ENCODE data around the gene ENOSF1. TPM values are rescaled to one million over a fixed set of nuclear protein-coding genes. Genes with fewer than 3 reads are reported as not detected.

Gene ENOSF1
- total RNA-seq, 3 donors from 2014 or later (not counting 1 experiment from before 2014, with no cell fraction given) = 36.3 to 51.5 (median 39.8) TPM

GRCh38 chr18:708096-708495 is 4.3 kb downstream of the ENOSF1 start:
- Mint-ChIP-seq H3K27me3 (ENCODE audit: low read depth in 2 of 2) (no peaks in the 10 kb centered on the region), H3K4me3 (no peak overlapping the region), H3K36me3 (no peaks in the 10 kb centered on the region), H3K27ac (peak overlapping the region in 1 of 2 donors; percentile 50), H3K9me3 (no peaks in the 10 kb centered on the region), H3K4me1 (peaks cover 10 to 27% of the 10 kb centered on the region in 2 donors)
- WGBS (ENCODE audit: insufficient coverage) = 89% methylated on average over 8 of the region's 10 CpGs
- H3K36me3 ChIP-seq (ENCODE audit: control insufficient read depth, insufficient read depth, low read length) = no peaks in the 10 kb centered on the region
- no peaks in the 10 kb centered on the region for H3K9me3 ChIP-seq (ENCODE audit: control insufficient read depth, insufficient read depth, low read length)
- no peaks in the 10 kb centered on the region for H3K27me3 ChIP-seq (ENCODE audit: control insufficient read depth, insufficient read depth, low read length)
- intact Hi-C loops (cut with micrococcal nuclease) = no loop called here
- H3K4me1 ChIP-seq (ENCODE audit: control insufficient read depth, insufficient read depth, low read length) = peaks cover 17% of the 10 kb centered on the region
- no peak for TF ChIP-seq CTCF (IDR thresholded peaks at IDR 0.05)
- no peak for DNase-seq
- H3K4me3 ChIP-seq (ENCODE audit: low read length) = no peak overlapping the region
- no peak overlapping the region for H3K27ac ChIP-seq (ENCODE audit: low read length)
- ATAC-seq = no peak

GRCh38 chr18:706405-706804 is 6.0 kb downstream of the ENOSF1 start:
- H3K4me3 Mint-ChIP-seq = no peak overlapping the region
- H3K27ac Mint-ChIP-seq = no peak overlapping the region
- peaks cover 4 to 26% of the 10 kb centered on the region in 2 donors for H3K4me1 Mint-ChIP-seq
- Histone ChIP-seq H3K9me3 (ENCODE audit: control insufficient read depth, insufficient read depth, low read length) (no peaks in the 10 kb centered on the region), H3K27me3 (ENCODE audit: control insufficient read depth, insufficient read depth, low read length) (no peaks in the 10 kb centered on the region), H3K36me3 (ENCODE audit: control insufficient read depth, insufficient read depth, low read length) (no peaks in the 10 kb centered on the region), H3K4me3 (ENCODE audit: low read length) (no peak overlapping the region), H3K4me1 (ENCODE audit: control insufficient read depth, insufficient read depth, low read length) (peaks cover 7% of the 10 kb centered on the region), H3K27ac (ENCODE audit: low read length) (no peak overlapping the region)
- TF ChIP-seq CTCF (IDR thresholded peaks at IDR 0.05) = no peak
- WGBS (ENCODE audit: insufficient coverage) = 94% methylated on average over 8 of the region's 8 CpGs
- ATAC-seq = no peak
- intact Hi-C loops (cut with micrococcal nuclease) = no loop called here
- H3K36me3 Mint-ChIP-seq = no peaks in the 10 kb centered on the region
- H3K27me3 Mint-ChIP-seq (ENCODE audit: low read depth in 2 of 2) = no peaks in the 10 kb centered on the region
- H3K9me3 Mint-ChIP-seq = no peaks in the 10 kb centered on the region
- no peak for DNase-seq

- Histone ChIP-seq H3K27ac (ENCODE audit: low read length) (no peak overlapping the region), H3K9me3 (ENCODE audit: control insufficient read depth, insufficient read depth, low read length) (no peaks in the 10 kb centered on the region), H3K27me3 (ENCODE audit: control insufficient read depth, insufficient read depth, low read length) (no peaks in the 10 kb centered on the region), H3K4me3 (ENCODE audit: low read length) (no peak overlapping the region), H3K36me3 (ENCODE audit: control insufficient read depth, insufficient read depth, low read length) (no peaks in the 10 kb centered on the region), H3K4me1 (ENCODE audit: control insufficient read depth, insufficient read depth, low read length) (no peaks in the 10 kb centered on the region)
- intact Hi-C loops (cut with micrococcal nuclease) = no loop called here
- no peak for TF ChIP-seq CTCF (IDR thresholded peaks at IDR 0.05)
- H3K4me1 Mint-ChIP-seq = peaks cover 0 to 7% of the 10 kb centered on the region in 2 donors
- no peaks in the 10 kb centered on the region for H3K9me3 Mint-ChIP-seq
- H3K36me3 Mint-ChIP-seq = no peaks in the 10 kb centered on the region
- no peaks in the 10 kb centered on the region for H3K27me3 Mint-ChIP-seq (ENCODE audit: low read depth in 2 of 2)
- DNase-seq (no peak), ATAC-seq (peak in 1 of 3 donors; percentile 37)
- H3K4me3 Mint-ChIP-seq = no peak overlapping the region
- peak overlapping the region; percentile 3 to 48 for H3K27ac Mint-ChIP-seq
- WGBS (ENCODE audit: insufficient coverage) = 79% methylated on average over 7 of the region's 8 CpGs
These were observed 9.0 kb downstream of the ENOSF1 start for GRCh38 chr18:703213-703967.

GRCh38 chr18:697800-698199 is 14.6 kb downstream of the ENOSF1 start:
- Mint-ChIP-seq H3K27me3 (ENCODE audit: low read depth in 2 of 2) (no peaks in the 10 kb centered on the region), H3K27ac (no peak overlapping the region), H3K4me3 (no peak overlapping the region), H3K9me3 (no peaks in the 10 kb centered on the region), H3K36me3 (no peaks in the 10 kb centered on the region), H3K4me1 (peaks cover 0 to 6% of the 10 kb centered on the region in 2 donors)
- peaks cover 4% of the 10 kb centered on the region for H3K36me3 ChIP-seq (ENCODE audit: control insufficient read depth, insufficient read depth, low read length)
- intact Hi-C loops (cut with micrococcal nuclease) = no loop called here
- no peaks in the 10 kb centered on the region for H3K27me3 ChIP-seq (ENCODE audit: control insufficient read depth, insufficient read depth, low read length)
- no peaks in the 10 kb centered on the region for H3K4me1 ChIP-seq (ENCODE audit: control insufficient read depth, insufficient read depth, low read length)
- H3K27ac ChIP-seq (ENCODE audit: low read length) = no peak overlapping the region
- WGBS (ENCODE audit: insufficient coverage) = 92% methylated on average over 9 of the region's 10 CpGs
- DNase-seq = no peak
- TF ChIP-seq CTCF (IDR thresholded peaks at IDR 0.05) = no peak
- ATAC-seq = no peak
- H3K9me3 ChIP-seq (ENCODE audit: control insufficient read depth, insufficient read depth, low read length) = no peaks in the 10 kb centered on the region
- H3K4me3 ChIP-seq (ENCODE audit: low read length) = no peak overlapping the region

Measured in natural killer cell (primary cell).